GM19397 (cell line): ENCODE results near the gene RBL1.
A peak's percentile ranks its signal among the peaks of the same experiment; 100 is the strongest.
"Not testable (repeated sequence)": the region's sequence is repeated elsewhere in the genome, so short reads cannot be mapped to it uniquely, and the experiment has no call there.

ENCODE experiments used
- ATAC-seq: cut with Tn5 transposase; IDR thresholded peaks from one replicate; pipeline ENCODE4 v1.9.1; 2021; ENCODE audit warnings: mild to moderate bottlenecking, moderate library complexity; ENCODE audit not compliant: unreplicated experiment

The RBL1 gene

DNA sequence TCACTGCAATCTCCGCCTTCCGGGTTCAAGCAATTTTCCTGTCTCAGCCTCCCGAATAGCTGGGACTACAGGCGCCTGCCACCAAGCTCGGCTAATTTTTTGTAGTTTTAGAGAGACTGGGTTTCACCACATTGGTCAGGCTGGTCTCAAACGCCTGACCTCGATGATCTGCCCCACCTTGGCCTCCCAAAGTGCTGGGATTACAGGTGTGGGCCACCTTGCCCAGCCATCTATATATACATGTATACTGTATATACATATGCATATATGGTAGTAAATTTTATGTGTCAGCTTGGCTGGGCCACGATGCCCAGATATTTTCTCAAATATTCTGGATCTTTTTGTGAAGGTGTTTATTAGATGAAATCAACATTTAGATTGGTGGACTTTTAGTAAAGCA, 18.8 kb downstream of the RBL1 start:
- no peak for ATAC-seq

DNA sequence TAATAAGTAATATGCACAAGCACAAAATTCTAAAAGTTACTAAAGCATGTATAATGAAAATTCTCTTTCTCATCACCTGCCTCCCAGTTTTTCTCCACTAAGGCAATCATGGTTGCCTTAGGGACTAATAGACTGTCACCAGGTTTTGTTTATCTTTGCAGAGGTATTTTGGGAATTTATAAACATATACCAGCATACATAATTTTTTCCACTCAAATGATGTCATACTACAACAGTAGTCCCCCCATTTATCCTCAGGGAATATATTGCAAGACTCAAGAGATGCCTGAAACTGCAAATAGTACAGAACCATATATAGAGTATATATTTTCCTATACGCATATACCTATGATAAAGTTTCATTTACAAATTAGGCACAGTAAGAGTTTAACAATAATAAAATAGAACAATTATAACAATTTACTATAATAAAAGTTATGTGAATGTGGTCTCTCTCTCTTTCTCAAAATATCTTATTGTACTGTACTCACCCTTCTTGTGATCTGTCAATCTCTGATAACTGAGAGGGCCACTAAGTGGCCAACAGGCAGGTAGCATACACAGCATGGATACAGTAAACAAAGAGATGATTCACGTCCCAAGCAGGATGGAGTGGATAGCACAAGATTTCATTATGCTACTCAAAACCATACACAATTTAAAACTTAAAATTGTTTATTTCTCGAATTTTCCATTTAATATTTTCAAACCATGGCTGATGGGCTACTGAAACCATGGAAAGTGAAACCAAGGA, 19.7 kb downstream of the RBL1 start:
- no peak for ATAC-seq

DNA sequence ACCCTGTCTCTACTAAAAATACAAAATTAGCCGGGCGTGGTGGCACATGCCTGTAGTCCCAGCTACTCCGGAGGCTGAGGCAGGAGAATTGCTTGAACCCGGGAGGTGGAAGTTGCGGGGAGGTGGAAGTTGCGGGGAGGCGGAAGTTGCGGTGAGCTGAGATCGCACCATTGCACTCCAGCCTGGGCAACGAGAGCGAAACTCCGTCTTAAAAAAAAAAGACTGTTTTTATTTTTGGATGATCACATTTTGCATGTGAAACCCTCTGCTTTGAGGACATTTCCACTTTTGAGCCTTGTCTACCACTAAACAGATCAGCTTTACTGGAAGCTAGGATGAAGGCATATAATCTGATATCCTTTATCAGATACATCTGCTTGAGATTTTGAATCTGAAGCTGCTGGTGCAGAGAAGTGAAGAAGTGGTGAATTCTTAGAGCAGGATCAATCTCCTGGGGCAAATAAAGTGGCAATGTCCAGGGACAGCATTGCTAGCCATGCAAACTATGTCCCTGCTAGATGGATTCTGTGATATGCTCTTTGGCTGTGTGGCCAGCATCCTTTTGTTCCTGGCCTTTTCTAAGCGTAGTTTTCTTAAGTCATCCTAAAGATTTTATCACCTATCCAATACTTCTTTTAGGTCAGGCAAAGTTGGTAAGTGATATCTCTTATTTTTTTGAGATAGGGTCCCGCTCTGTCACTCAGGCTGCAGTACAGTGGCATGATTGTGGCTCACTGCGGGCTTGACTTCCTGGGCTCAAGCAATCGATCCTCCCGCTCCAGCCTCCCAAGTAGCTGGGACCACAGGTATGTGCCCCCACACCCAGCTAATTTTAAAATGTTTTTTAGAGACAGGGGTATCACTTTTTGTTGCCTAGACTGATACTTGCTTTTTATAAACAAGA, 23.3 kb downstream of the RBL1 start:
- ATAC-seq: no peak

DNA sequence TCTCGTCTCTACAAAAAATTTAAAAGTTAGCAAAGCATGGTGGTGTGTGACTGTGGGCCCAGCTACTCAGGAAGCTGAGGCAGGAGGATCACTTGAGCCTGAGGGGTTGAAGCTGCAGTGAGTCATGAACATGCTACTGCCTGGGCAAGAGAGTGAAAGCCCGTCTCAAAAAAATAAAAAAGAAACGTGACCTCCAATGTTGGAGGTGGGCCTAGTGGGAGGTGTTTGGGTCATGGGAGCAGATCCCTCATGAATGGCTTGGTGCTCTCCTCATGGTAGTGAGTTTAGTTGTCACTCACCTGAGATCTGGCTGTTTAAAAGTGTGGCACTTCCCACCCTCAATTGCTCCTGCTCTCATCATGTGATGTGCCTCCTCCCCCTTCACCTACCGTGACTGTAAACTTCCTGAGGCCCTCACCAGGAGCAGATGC, 24.3 kb downstream of the RBL1 start:
- no peak for ATAC-seq

- ATAC-seq: not testable (repeated sequence)
These were observed 26.2 kb downstream of the RBL1 start for GRCh38 chr20:37069563-37069962.

GRCh38 chr20:37066168-37066567, 29.6 kb downstream of the RBL1 start:
- ATAC-seq: no peak

DNA sequence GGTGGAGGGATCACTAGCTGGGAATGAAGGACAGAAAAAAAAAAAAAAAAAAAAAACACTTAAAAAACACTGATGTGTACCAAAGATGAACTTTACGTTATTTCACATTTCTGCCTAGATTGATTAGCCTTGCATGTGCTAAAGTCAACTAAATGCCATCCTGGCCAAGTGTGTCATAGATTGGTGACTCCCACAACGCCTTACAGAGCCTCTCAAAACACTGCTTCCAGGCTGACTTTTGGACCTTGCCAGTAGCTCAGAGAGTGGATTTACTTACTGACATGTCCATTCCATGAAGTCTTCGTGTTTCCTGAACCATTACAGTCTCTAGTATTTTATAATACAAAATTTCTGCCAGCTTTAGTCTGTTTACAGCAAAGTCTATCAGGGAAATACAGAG, 40.5 kb downstream of the RBL1 start:
- ATAC-seq: no peak

DNA sequence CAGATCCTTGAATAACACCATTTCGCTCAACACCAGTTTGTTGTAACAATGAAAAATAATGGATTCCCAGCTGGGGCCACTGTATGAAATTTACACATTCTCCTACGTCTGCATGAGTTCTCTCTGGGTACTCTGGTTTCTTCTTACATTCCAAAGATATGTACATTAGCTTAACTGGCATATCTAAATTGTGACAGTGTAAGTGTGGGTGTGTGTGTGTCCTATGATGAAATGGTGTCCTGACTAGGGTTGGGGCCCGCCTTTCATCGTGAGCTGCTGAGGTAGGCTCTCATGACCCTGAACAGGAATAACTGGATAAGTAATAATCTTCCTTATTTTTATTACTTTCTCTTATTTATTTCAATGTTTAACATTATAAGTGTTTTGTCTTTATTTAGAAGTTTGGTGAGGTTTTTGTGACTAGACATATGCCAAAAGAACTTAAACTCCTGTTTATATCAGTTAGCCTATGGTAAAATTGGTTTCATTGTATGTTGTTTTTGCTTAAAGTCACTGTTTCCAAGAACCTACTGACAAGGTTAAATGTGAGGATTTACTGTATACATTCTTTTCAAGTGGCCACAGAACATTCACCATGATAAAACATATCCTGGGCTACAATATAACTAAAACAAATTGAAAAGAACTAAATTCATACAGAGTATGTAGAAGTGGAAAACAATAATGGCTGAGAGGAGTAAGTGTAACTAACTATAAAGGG, 42.4 kb downstream of the RBL1 start:
- no peak for ATAC-seq

- ATAC-seq: peak; percentile 42
These were observed 52.5 kb downstream of the RBL1 start for GRCh38 chr20:37042986-37043972.

DNA sequence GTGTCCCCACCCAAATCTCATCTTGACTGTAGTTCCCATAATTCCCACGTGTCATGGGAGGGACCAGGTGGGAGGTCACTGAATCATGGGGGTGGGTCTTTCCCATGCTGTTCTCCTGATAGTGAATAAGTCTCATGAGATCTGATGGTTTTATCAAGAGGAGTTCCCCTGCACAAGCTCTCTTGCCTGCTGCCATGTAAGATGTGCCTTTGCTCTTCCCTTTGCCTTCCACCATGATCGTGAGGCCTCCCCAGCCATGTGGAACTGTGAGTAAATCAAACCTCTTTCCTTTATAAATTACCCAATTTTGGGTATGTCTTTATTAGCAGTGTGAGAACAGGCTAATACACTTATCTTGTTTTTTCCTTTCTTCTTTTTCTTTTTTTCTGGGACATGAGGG, 56.4 kb downstream of the RBL1 start:
- ATAC-seq: not testable (repeated sequence)

DNA sequence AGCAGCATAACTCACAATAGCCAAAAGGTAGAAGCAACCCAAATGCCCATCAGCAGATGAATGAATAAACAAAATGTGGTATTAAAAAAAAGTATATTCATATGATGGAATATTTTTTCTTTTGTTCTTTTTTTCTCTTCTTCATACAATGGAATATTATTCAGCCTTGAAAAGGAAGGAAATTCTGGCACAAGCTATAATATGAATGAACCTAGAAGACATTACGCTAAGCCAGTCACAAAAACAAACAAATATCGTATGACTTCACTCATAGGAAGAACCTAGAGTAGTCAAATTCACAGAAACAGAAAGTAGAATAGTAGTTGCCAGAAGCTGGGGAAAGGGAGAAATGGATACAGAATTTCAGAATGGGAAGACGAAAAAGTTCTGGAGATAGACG, 63.7 kb downstream of the RBL1 start:
- ATAC-seq: no peak

DNA sequence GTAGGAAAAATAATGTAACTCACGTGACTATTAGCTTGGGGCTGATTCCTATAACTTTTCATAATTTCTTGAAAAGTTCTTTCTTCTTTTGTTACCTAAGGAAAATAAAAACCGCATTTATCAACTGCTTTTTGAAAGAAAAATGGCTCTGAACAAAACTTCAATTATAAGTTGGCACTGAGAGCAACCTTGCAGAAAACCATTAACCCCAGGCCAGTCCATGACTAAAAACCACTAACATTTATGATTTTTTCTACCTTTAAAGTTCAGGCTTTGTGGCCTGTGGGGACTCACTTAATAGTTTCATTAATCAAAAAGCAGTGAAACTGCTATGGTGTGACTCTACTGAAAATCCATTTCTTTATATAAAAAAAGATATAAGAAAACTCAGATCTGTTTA, 75.2 kb downstream of the RBL1 start:
- no peak for ATAC-seq

- ATAC-seq: not testable (repeated sequence)
These were observed 83.2 kb downstream of the RBL1 start for GRCh38 chr20:37012631-37013030.

GRCh38 chr20:37011858-37012257, 83.9 kb downstream of the RBL1 start:
- not testable (repeated sequence) for ATAC-seq

- ATAC-seq: no peak
These were observed 84.7 kb downstream of the RBL1 start for GRCh38 chr20:37011147-37011546.

- no peak for ATAC-seq
These were observed 87.7 kb downstream of the RBL1 start for GRCh38 chr20:37007898-37008649.

GRCh38 chr20:37005062-37005942, 90.5 kb downstream of the RBL1 start:
- ATAC-seq: not testable (repeated sequence)

DNA sequence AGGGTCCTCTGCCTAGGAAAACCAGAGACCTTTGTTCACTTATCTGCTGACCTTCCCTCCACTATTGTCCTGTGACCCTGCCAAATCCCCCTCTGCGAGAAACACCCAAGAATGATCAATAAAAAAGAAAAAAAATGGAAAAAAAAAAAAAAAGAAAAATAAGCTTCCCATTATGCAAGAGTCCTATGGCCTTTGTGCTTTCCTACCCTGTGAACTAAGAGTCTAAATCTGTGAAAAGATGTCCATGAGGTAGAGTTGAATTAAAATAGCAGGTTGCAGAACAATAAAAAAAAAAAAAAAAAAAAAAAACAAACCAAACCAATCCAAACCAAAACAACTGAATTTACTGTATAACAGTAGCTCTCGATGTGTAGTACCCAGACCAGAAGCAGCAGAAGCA, 94.2 kb downstream of the RBL1 start:
- not testable (repeated sequence) for ATAC-seq
